Cardiac fibroblast (primary cell): Measurements from ENCODE around the gene NRXN3.

Experiments used
- DNase-seq, 2 donors: peaks; one replicate each; pipeline versions ENCODE4 v3.0.0 to v3.0.0-alpha.2; 2010; ENCODE audit warnings: low read depth in 2 of 2
- H3K4me3 ChIP-seq, 2 donors: replicated peaks in 1 of 2; 1 replicate in 1 of 2; 2 replicates in 1 of 2; pipeline ENCODE4 v1.5.1; 2011; ENCODE audit warnings: low read depth in 2 of 2, low read length in 2 of 2, mild to moderate bottlenecking in 2 of 2, moderate library complexity in 1 of 2
- CTCF ChIP-seq: IDR thresholded peaks from one replicate; pipeline ENCODE4 v1.5.1; 2011; ENCODE audit warnings: low read depth, mild to moderate bottlenecking, low read length, inconsistent platforms

NRXN3 gene

GRCh38 chr14:78170203-78170602 lies at the start of gene NRXN3:
TSS of gene NRXN3 (plus strand) at chr14:78170373. CDS start at chr14:78243094, 72,721 bp downstream.
- TF ChIP-seq CTCF: no peak
- DNase-seq: no peak
- no peak within 1 kb of the TSS for H3K4me3 ChIP-seq

- no peak overlapping the region for H3K4me3 ChIP-seq
- no peak for DNase-seq
- TF ChIP-seq CTCF: no peak
Observed at GRCh38 chr14:78122436-78122835, 47.7 kb upstream of the NRXN3 start.

- no peak for DNase-seq
- H3K4me3 ChIP-seq: no peak overlapping the region
- no peak for TF ChIP-seq CTCF
Observed at GRCh38 chr14:78123650-78124253, 46.4 kb upstream of the NRXN3 start.

GRCh38 chr14:78127961-78128360 lies 42.2 kb upstream of the NRXN3 start:
- no peak for TF ChIP-seq CTCF
- H3K4me3 ChIP-seq: no peak overlapping the region
- DNase-seq: no peak

GRCh38 chr14:78129375-78129774 lies 40.8 kb upstream of the NRXN3 start:
- no peak overlapping the region for H3K4me3 ChIP-seq
- DNase-seq: no peak
- no peak for TF ChIP-seq CTCF

GRCh38 chr14:78130356-78130755 lies 39.8 kb upstream of the NRXN3 start:
- no peak for TF ChIP-seq CTCF
- H3K4me3 ChIP-seq: no peak overlapping the region

GRCh38 chr14:78131201-78131600 lies 39.0 kb upstream of the NRXN3 start:
- no peak overlapping the region for H3K4me3 ChIP-seq
- TF ChIP-seq CTCF: no peak
- no peak for DNase-seq

More at GRCh38 chr14:78130356-78130755, 39.8 kb upstream of the NRXN3 start:
- DNase-seq: no peak
